ENCODE data around the gene SLC44A1.

Gene SLC44A1

GRCh38 chr9:105415662-105415980 is 171.2 kb downstream of the SLC44A1 start:
- Histone ChIP-seq H3K4me1 (peaks cover 0 to 12% (median 6%) of the 10 kb centered on the region in 4 donors), H3K27me3 (no peaks in the 10 kb centered on the region), H3K36me3 (no peaks in the 10 kb centered on the region), H3K9me3 (peaks cover 0 to 4% (median 0%) of the 10 kb centered on the region in 3 donors), H3K4me3 (no peak overlapping the region), H3K27ac (no peak overlapping the region)
- TF ChIP-seq, protein P1, sequence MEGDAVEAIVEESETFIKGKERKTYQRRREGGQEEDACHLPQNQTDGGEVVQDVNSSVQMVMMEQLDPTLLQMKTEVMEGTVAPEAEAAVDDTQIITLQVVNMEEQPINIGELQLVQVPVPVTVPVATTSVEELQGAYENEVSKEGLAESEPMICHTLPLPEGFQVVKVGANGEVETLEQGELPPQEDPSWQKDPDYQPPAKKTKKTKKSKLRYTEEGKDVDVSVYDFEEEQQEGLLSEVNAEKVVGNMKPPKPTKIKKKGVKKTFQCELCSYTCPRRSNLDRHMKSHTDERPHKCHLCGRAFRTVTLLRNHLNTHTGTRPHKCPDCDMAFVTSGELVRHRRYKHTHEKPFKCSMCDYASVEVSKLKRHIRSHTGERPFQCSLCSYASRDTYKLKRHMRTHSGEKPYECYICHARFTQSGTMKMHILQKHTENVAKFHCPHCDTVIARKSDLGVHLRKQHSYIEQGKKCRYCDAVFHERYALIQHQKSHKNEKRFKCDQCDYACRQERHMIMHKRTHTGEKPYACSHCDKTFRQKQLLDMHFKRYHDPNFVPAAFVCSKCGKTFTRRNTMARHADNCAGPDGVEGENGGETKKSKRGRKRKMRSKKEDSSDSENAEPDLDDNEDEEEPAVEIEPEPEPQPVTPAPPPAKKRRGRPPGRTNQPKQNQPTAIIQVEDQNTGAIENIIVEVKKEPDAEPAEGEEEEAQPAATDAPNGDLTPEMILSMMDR (IDR thresholded peaks at IDR 0.05), result no peak
- intact Hi-C loops (cut with DNase I; ENCODE audit: low total_unique reads), result loop anchor here (5.0 kb wide), 2 partner anchors 258 to 488 kb away; partner anchors contain the start of gene ABCA1
- DNase-seq, result no peak

DNA sequence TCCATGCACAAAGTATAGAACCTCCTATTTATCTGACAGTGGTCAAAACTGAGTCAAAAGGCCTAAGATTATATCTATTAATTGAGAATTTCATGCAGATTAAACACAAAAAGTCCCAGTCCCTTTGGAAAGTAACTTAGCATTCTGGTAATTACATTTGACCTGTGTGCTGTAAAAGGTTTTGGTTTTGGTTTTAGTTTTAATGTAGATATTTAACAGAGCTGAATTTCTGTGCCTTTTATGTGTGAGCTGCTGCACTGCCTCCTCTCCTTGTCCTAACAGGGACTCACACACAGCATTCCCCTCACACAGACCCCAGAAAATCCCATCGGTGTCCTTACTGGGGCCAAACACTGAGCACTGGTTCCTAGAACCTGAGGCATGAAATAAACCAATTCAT is 172.4 kb downstream of the SLC44A1 start:
- Histone ChIP-seq H3K9me3 (no peaks in the 10 kb centered on the region), H3K4me1 (peaks cover 0 to 12% (median 6%) of the 10 kb centered on the region in 4 donors), H3K27me3 (no peaks in the 10 kb centered on the region), H3K36me3 (no peaks in the 10 kb centered on the region), H3K27ac (no peak overlapping the region), H3K4me3 (no peak overlapping the region)
- intact Hi-C loops (cut with DNase I; ENCODE audit: low total_unique reads), result loop anchor here (5.0 kb wide), 2 partner anchors 260 to 490 kb away; partner anchors contain the start of gene ABCA1
- TF ChIP-seq, protein P1 (IDR thresholded peaks at IDR 0.05), result no peak
- no peak for DNase-seq

GRCh38 chr9:105418588-105419500 is 174.4 kb downstream of the SLC44A1 start:
- intact Hi-C loops (cut with DNase I; ENCODE audit: low total_unique reads), result loop anchor here (5.0 kb wide), 2 partner anchors 262 to 492 kb away; partner anchors contain the start of gene ABCA1
- Histone ChIP-seq H3K4me1 (peaks cover 0 to 9% (median 4%) of the 10 kb centered on the region in 4 donors), H3K9me3 (no peaks in the 10 kb centered on the region), H3K36me3 (no peaks in the 10 kb centered on the region), H3K27me3 (no peaks in the 10 kb centered on the region), H3K27ac (no peak overlapping the region), H3K4me3 (no peak overlapping the region)
- TF ChIP-seq, protein P1 (IDR thresholded peaks at IDR 0.05), result no peak
- no peak for DNase-seq

- intact Hi-C loops (cut with DNase I; ENCODE audit: low total_unique reads), result loop anchor here (5.0 kb wide), 2 partner anchors 263 to 493 kb away; partner anchors contain the start of gene ABCA1
- TF ChIP-seq, protein P1 (IDR thresholded peaks at IDR 0.05), result no peak
Measured at GRCh38 chr9:105419816-105420597, 175.6 kb downstream of the SLC44A1 start.

GRCh38 chr9:105421154-105421553 is 176.7 kb downstream of the SLC44A1 start:
- Histone ChIP-seq H3K4me3 (no peak overlapping the region), H3K9me3 (no peaks in the 10 kb centered on the region), H3K4me1 (no peaks in the 10 kb centered on the region), H3K36me3 (no peaks in the 10 kb centered on the region), H3K27ac (no peak overlapping the region), H3K27me3 (no peaks in the 10 kb centered on the region)
- no peak for DNase-seq
- intact Hi-C loops (cut with DNase I; ENCODE audit: low total_unique reads), result no loop called here
- TF ChIP-seq, protein P1 (IDR thresholded peaks at IDR 0.05), result no peak

More at GRCh38 chr9:105419816-105420597, 175.6 kb downstream of the SLC44A1 start:
- Histone ChIP-seq H3K27ac (no peak overlapping the region), H3K27me3 (no peaks in the 10 kb centered on the region), H3K4me3 (no peak overlapping the region), H3K9me3 (no peaks in the 10 kb centered on the region), H3K36me3 (no peaks in the 10 kb centered on the region), H3K4me1 (peaks cover 0 to 4% (median 2%) of the 10 kb centered on the region in 4 donors)
- DNase-seq, result no peak
